Medulla oblongata (tissue), 1 donor: ENCODE results near the gene LTB4R.

ENCODE experiments used
- DNase-seq: peaks from one replicate; pipeline ENCODE4 v3.0.0-alpha.2; 2015; ENCODE audit errors: extremely low spot score

The LTB4R gene

GRCh38 chr14:24300326-24300980 lies 10.8 kb upstream of the LTB4R start:
- DNase-seq: no peak

- DNase-seq: no peak
Measured at GRCh38 chr14:24304019-24304387, 7.3 kb upstream of the LTB4R start.

- no peak for DNase-seq
Measured at GRCh38 chr14:24307156-24307574, 4.1 kb upstream of the LTB4R start.

- peak; percentile 80 for DNase-seq
Measured at GRCh38 chr14:24307575-24308341, 3.5 kb upstream of the LTB4R start, which contains the start of gene CIDEB. TSS of gene CIDEB (minus strand) at chr14:24307977. CDS start at chr14:24307858, 119 bp downstream.

- no peak for DNase-seq
Measured at GRCh38 chr14:24308342-24309124, 2.8 kb upstream of the LTB4R start.

GRCh38 chr14:24309538-24310264 lies 1.6 kb upstream of the LTB4R start, which contains the start of gene LTB4R2:
TSS of gene LTB4R2 (plus strand) at chr14:24310140. CDS start at chr14:24310665, 525 bp downstream.
- DNase-seq: no peak

GRCh38 chr14:24310265-24310645 lies 1.0 kb upstream of the LTB4R start:
- DNase-seq: no peak

GRCh38 chr14:24311837-24312615 lies 724 bp downstream of the LTB4R start:
- DNase-seq: no peak

GRCh38 chr14:24312736-24313507 lies 1.6 kb downstream of the LTB4R start:
- DNase-seq: peak; percentile 64

- peak; percentile 64 for DNase-seq
Measured at GRCh38 chr14:24313913-24314312, 2.6 kb downstream of the LTB4R start.

GRCh38 chr14:24314377-24315193 lies 3.3 kb downstream of the LTB4R start:
- DNase-seq: no peak

GRCh38 chr14:24315243-24315806 lies 4.0 kb downstream of the LTB4R start:
- no peak for DNase-seq

- DNase-seq: no peak
Measured at GRCh38 chr14:24315807-24316596, 4.7 kb downstream of the LTB4R start.

- no peak for DNase-seq
Measured at GRCh38 chr14:24316597-24316950, 5.3 kb downstream of the LTB4R start.

- no peak for DNase-seq
Measured at GRCh38 chr14:24317141-24317928, 6.0 kb downstream of the LTB4R start.

GRCh38 chr14:24321212-24321975 lies 10.1 kb downstream of the LTB4R start:
- DNase-seq: no peak

GRCh38 chr14:24322672-24323071 lies 11.4 kb downstream of the LTB4R start:
- DNase-seq: no peak
